Measurements from ENCODE around the gene STARD4.

The STARD4 gene

DNA sequence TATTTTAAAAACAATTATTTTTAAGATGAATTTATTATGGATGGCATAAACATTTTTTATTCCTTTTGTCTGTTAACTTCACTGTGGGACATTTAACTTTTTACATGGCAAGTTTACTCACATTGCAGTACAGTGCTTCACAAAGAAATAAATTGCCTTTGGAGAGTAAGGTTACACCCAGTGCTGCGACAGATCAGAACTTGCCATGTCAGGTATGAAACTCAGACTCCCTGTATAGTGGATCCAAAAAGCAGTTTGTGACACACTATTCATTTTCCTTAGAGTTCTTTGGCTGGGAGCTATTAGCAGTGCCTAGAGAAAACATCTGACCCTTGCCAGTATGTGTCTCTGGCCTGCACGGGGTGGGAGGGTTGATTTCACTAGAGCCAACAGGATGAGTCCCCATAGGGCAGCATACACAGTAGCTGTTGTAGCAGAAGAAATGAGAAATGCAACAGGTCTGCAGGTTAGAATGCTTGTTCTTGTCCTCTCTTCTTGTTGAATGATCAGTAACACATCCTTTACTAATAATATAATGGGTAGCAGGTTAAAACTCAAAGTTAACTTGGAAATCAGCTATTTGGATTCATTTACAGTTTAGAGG lies 42.9 kb downstream of the STARD4 start:
- DNase-seq (ENCODE audit: low read depth), result no peak

DNA sequence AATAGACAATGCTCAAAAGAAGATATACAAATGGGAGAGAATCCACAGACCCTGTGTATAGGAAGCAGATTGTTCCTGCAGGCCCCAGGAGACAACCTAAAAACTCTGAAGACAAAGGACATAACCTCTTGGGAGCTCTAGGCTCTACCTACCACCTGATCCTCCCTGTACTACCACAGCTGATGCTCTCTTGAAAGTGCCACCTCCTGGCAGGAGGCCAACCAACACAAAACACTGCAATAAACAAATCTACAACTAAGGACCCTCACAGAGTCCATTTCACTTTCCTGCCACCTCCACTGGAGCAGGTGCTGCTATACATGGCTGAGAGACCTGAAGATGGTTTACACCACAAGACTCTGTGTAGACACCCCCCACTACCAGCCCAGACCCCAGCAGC lies 49.0 kb downstream of the STARD4 start:
- no peak for DNase-seq (ENCODE audit: low read depth)

DNA sequence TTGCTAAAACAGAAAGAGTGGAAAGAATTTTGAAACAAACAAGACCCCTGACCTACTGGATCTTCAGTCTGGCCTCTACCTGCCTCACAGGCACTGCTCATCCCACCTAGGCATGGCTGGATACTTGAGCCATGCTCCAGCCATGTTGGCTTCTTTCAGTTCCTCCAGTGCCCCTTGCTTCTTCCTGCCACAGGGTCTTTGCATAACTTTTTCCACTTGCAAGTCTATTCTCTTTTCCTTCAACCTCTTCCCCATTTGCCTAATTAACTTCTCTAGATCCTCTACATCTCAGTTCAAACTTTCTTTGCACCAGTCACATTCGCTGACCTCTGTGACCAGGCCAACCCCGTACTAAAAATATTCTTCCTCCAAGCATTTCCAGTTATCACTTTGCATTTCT lies 50.4 kb downstream of the STARD4 start:
- no peak for DNase-seq (ENCODE audit: low read depth)

DNA sequence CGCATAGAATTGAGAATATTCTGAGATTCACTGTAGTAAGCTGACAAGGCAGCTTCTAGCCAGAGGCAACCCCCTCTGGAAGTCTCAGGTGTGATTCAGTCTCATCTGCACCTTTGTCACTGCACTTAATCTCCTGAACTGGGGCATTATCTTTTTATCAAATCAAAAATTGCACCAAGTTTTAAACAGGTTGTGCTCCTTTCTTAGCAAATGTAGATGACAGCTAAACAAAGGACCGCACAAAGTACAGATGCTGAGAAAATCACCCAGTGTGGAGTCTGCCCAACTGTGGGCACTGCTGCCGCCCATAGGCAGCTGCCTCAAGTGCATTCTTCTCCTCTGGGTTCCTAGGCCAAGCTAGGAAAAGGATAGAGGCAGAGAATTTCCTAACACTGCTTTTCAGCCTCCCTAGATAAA lies 51.1 kb downstream of the STARD4 start:
- no peak for DNase-seq (ENCODE audit: low read depth)

DNA sequence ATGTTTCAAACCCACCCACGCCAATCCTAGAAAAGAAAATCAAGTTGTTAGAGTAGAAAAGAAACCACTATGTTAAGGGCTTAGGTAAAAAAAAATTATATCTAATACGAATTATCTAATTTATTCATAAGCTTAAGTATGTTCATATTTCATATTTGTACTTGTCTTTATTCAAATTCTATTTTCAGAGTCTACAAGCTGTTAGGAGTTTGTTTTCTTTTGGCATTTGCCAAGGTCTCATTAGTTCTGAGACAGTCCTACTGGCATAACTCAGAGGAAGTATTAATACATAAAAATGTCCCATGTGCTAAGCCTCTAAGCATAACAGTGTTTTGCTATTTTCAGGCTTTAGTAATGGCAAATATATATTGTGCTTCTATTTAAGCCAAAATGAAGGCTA lies 57.6 kb downstream of the STARD4 start:
- no peak for DNase-seq (ENCODE audit: low read depth)

DNA sequence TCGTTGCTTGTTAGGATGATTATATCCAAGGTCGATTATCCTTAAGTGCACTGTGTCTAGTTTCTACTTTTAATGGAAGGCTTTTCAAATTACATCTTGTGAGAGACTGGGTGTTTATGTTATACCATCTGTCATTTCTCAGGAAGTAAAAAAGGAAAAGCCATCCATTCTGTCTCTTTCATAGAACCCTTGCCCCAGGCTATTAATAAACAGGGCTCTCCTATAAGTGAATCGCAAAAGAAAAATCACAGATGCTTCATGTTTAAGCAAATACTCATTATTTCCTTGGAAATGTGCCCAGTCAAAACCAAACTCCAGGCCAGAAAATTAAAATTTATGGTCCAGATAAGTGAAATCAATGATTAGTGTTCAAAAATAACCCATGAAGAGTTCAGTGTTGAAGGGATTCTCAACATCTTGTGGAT lies 58.1 kb downstream of the STARD4 start:
- DNase-seq (ENCODE audit: low read depth), result no peak

DNA sequence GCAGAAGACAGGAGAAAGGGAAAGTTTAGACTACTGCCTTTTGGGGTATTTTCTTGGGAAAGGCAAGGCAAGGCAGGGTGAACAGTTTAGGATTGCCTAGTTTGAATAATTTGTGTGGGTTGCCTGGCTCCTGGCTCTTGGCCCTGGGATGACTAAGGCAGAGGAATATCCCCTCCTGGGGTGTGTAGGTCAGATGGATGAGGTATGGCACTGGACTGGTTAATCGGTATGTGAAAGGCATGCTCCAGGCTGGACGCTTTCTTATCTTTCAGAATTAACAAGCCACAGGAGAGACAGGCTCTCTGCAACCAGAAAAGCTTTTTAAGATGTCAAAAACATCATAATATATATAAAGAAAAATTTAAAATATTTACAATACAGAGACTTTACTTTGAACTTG lies 58.6 kb downstream of the STARD4 start:
- DNase-seq (ENCODE audit: low read depth), result no peak

DNA sequence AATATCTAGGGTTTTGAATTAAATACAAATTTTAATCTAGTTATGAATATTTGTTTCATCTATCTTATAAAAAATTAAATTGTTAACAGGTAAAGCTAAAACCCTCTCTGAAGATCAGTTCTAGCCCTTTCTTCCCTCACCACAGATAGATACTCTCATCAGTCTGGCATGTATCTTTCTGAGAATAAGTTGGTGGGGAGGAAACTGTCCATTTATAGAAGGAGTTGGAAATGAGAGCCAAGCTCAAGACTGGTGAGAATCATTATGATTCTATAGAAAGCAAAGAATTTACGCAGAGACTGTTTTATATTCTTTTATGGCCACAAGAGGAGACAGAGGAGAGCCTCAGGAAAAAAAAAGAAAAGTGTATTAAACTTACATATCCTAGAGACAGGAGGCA lies 59.0 kb downstream of the STARD4 start:
- DNase-seq (ENCODE audit: low read depth), result no peak

DNA sequence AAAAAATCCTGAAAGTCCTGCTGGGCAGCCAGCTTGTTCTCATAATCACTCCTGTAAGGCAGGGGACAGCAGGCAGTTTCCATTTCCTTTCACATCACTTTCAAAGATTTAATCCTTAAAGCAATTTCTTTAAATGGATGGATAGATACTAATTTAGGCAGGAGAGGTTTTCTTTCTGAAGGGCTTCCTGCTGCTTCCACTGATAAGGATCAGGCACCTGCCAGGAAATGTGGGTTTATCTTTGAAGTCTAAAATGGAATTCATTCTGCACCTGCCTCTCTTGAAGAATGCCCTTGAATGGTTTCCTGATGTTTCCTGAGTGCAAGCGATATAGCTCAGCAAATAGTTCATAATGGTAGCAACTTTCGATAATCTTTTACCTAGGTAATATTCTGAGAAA lies 64.5 kb downstream of the STARD4 start:
- no peak for DNase-seq (ENCODE audit: low read depth)

DNA sequence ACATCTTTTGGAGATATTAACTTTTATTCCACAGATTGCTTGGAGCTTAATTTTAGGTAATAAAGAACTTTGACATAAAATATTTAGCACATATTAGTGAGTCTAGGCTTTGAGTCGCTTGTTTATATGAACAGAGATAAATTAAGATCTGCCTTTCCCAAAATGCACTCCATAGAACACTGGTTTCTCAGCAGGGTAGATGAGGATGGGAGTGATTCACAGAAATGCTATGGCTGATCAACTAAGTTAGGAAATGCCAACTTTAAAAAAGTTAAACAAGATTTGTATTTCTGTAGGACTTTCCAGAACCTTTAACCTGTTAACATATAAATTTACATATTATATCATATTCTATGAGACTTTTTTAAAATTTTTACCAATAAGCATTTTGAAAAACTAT lies 65.2 kb downstream of the STARD4 start:
- DNase-seq (ENCODE audit: low read depth), result no peak

All from activated T-cell treated with anti-CD3 and anti-CD28 coated beads for 24 hours (primary cell).